SK-N-SH (cell line): ENCODE measurements around the gene C6orf136. TPM values are rescaled to one million over a fixed set of nuclear protein-coding genes. Genes with fewer than 3 reads are reported as not detected.

Experiments
- CTCF ChIA-PET: fragments of 300-600, 350-600 bp; formaldehyde crosslinking; extraction: SDS; loops from one replicate; lab custom pipeline; 2021; lab: Yijun Ruan, JAX
- POLR2A ChIA-PET: fragments of 350-600 bp; sonication (Branson Sonifier 250); formaldehyde crosslinking; extraction: SDS; loops from one replicate; lab custom pipeline; 2020; ENCODE audit warnings: antibody characterized with exemption, inconsistent platforms; lab: Yijun Ruan, JAX
- DNase-seq: peaks from one replicate; pipeline ENCODE4 v3.0.0; 2012
- H2AFZ ChIP-seq: fragments of 200-600 bp; sonication (generic); 2 replicates; pipeline ENCODE4 v1.8.1; 2016; ENCODE audit warnings: antibody characterized with exemption, mild to moderate bottlenecking, low read depth
- H3F3A ChIP-seq: fragments of 200-600 bp; sonication (generic); replicated peaks from 2 replicates; pipeline ENCODE3; 2016; ENCODE audit warnings: antibody characterized with exemption, mild to moderate bottlenecking; ENCODE audit not compliant: insufficient read depth
- H3K27ac ChIP-seq, 2 experiments: fragments of 200-500 bp in 1 of 2; fragments of 200-600 bp in 1 of 2; sonication (Bioruptor generic) in 1 of 2; sonication (generic), shearing (Covaris generic) in 1 of 2; 2 replicates each; pipeline versions ENCODE4 v1.5.1 to v1.6.1; 2014 to 2016; ENCODE audit warnings: low read depth in 2 of 2, inconsistent platforms in 1 of 2, low read length in 1 of 2, mild to moderate bottlenecking in 1 of 2, mixed read lengths in 1 of 2
- H3K27me3 ChIP-seq: fragments of 200-600 bp; sonication (generic), shearing (Covaris generic); 2 replicates; pipeline ENCODE4 v1.6.1; 2016; ENCODE audit warnings: mixed run types; ENCODE audit not compliant: insufficient read depth
- H3K36me3 ChIP-seq, 2 experiments: fragments of 200-500 bp in 1 of 2; fragments of 200-600 bp in 1 of 2; sonication (Bioruptor generic) in 1 of 2; sonication (generic) in 1 of 2; replicated peaks in 1 of 2; 2 replicates each; pipeline versions ENCODE3 to v1.5.1; 2014 to 2016; ENCODE audit warnings: low read length in 1 of 2, mild to moderate bottlenecking in 1 of 2; ENCODE audit not compliant: insufficient read depth in 2 of 2, control insufficient read depth in 1 of 2
- H3K4me1 ChIP-seq, 2 experiments: fragments of 200-500 bp in 1 of 2; fragments of 200-600 bp in 1 of 2; sonication (Bioruptor generic) in 1 of 2; sonication (generic), shearing (Covaris generic) in 1 of 2; 2 replicates each; pipeline versions ENCODE4 v1.5.1 to v1.6.1; 2014 to 2016; ENCODE audit warnings: low read depth in 1 of 2, low read length in 1 of 2, mixed run types in 1 of 2; ENCODE audit not compliant: insufficient read depth in 2 of 2, control insufficient read depth in 1 of 2
- H3K4me2 ChIP-seq: fragments of 200-600 bp; sonication (generic), shearing (Covaris generic); 2 replicates; pipeline ENCODE4 v1.6.1; 2017; ENCODE audit warnings: mixed run types
- H3K4me3 ChIP-seq, 2 experiments: fragments of 200-500 bp in 1 of 2; fragments of 200-600 bp in 1 of 2; sonication (Bioruptor generic) in 1 of 2; sonication (generic), shearing (Covaris generic) in 1 of 2; 2 replicates each; pipeline versions ENCODE4 v1.5.1 to v1.8.1; 2014 to 2016; ENCODE audit warnings: low read depth in 2 of 2, inconsistent platforms in 1 of 2, low read length in 1 of 2, mild to moderate bottlenecking in 1 of 2, mixed read lengths in 1 of 2, moderate library complexity in 1 of 2
- H3K79me2 ChIP-seq: fragments of 200-600 bp; sonication (generic); 2 replicates; pipeline ENCODE4 v1.8.1; 2017; ENCODE audit warnings: mild to moderate bottlenecking; ENCODE audit not compliant: insufficient read depth
- H3K9ac ChIP-seq: fragments of 200-600 bp; sonication (generic); 2 replicates; pipeline ENCODE4 v1.6.1; 2017; ENCODE audit warnings: mixed run types
- H3K9me2 ChIP-seq: fragments of 200-600 bp; sonication (generic); 2 replicates; pipeline ENCODE4 v1.6.1; 2017; ENCODE audit warnings: mixed run types
- H3K9me3 ChIP-seq: fragments of 200-600 bp; sonication (generic); 2 replicates; pipeline ENCODE4 v1.6.1; 2017; ENCODE audit warnings: mixed run types, mild to moderate bottlenecking, moderate library complexity
- H4K20me1 ChIP-seq: fragments of 200-600 bp; sonication (generic); 2 replicates; pipeline ENCODE4 v1.6.1; 2017; ENCODE audit warnings: mild to moderate bottlenecking, mixed run types; ENCODE audit not compliant: insufficient read depth
- CHD2 ChIP-seq: fragments of 150-350 bp; IDR thresholded peaks from 2 replicates; pipeline ENCODE4 v1.6.1; 2018; ENCODE audit warnings: low read length; ENCODE audit not compliant: partially characterized antibody
- ELF1 ChIP-seq: IDR thresholded peaks from 2 replicates; pipeline ENCODE4 v1.4.0; 2012
- EP300 ChIP-seq, 2 experiments: IDR thresholded peaks; 2 replicates each; pipeline versions ENCODE4 v1.4.0 to v1.6.1; 2012; ENCODE audit warnings: borderline replicate concordance in 1 of 2, low read depth in 1 of 2, low read length in 1 of 2
- EZH2phosphoT487 ChIP-seq: fragments of 200-600 bp; sonication (generic); IDR thresholded peaks from 2 replicates; pipeline ENCODE4 v1.6.1; 2017; ENCODE audit warnings: low read depth, mixed run types, mild to moderate bottlenecking, antibody characterized with exemption, moderate library complexity, borderline replicate concordance
- FOXM1 ChIP-seq: IDR thresholded peaks from 2 replicates; pipeline ENCODE4 v1.4.0; 2012; ENCODE audit warnings: low read depth, mild to moderate bottlenecking
- GABPA ChIP-seq: IDR thresholded peaks from 2 replicates; pipeline ENCODE4 v1.4.0; 2012; ENCODE audit warnings: low read depth, mild to moderate bottlenecking
- GATA2 ChIP-seq: sonication (generic); formaldehyde crosslinking; IDR thresholded peaks from 2 replicates; pipeline ENCODE4 v1.5.0; 2020; ENCODE audit warnings: mild to moderate bottlenecking, missing genetic modification reagents
- JUND ChIP-seq: IDR thresholded peaks from 2 replicates; pipeline ENCODE4 v1.4.0; 2012
- MXI1 ChIP-seq: IDR thresholded peaks from 2 replicates; pipeline ENCODE4 v1.6.1; 2012; ENCODE audit warnings: mild to moderate bottlenecking, low read depth, low read length, improper control_type of control experiment
- NFIC ChIP-seq: IDR thresholded peaks from 2 replicates; pipeline ENCODE4 v1.4.0; 2012; ENCODE audit warnings: borderline replicate concordance
- NRF1 ChIP-seq: IDR thresholded peaks from 2 replicates; pipeline ENCODE4 v1.6.1; 2012; ENCODE audit warnings: low read depth, mild to moderate bottlenecking, low read length
- POLR2AphosphoS5 ChIP-seq: IDR thresholded peaks from 2 replicates; pipeline ENCODE4 v1.6.1; 2012; ENCODE audit warnings: low read depth, low read length
- RCOR1 ChIP-seq: fragments of 150-350 bp; IDR thresholded peaks from 2 replicates; pipeline ENCODE4 v1.6.1; 2017; ENCODE audit warnings: antibody characterized with exemption, low read length
- REST ChIP-seq: IDR thresholded peaks from 2 replicates; pipeline ENCODE4 v1.6.1; 2012; ENCODE audit warnings: mild to moderate bottlenecking, low read depth, low read length, moderate library complexity
- RFX5 ChIP-seq: IDR thresholded peaks from 2 replicates; pipeline ENCODE4 v1.6.1; 2012; ENCODE audit warnings: mild to moderate bottlenecking, improper control_type of control experiment, low read length
- SIN3A ChIP-seq: IDR thresholded peaks from 2 replicates; pipeline ENCODE4 v1.6.1; 2012; ENCODE audit warnings: low read depth, mild to moderate bottlenecking, low read length, moderate library complexity, borderline replicate concordance
- TCF12 ChIP-seq: IDR thresholded peaks from 2 replicates; pipeline ENCODE4 v1.4.0; 2012
- USF2 ChIP-seq: fragments of 150-350 bp; IDR thresholded peaks from 2 replicates; pipeline ENCODE4 v1.6.1; 2017; ENCODE audit warnings: antibody characterized with exemption, low read length, low read depth, borderline replicate concordance
- ZBTB33 ChIP-seq: IDR thresholded peaks from 2 replicates; pipeline ENCODE4 v1.4.0; 2012; ENCODE audit warnings: low read depth, borderline replicate concordance
- WGBS: methylation state at CpG from one replicate; pipeline ENCODE4 v1.1.6; 2017; ENCODE audit warnings: low lambda C conversion rate; 5-methylcytosine and 5-hydroxymethylcytosine counted together
- polyA plus RNA-seq, 3 experiments: library from polyadenylated mRNA; depleted of rRNA; stranded (reverse); fragments of >200 nt; gene quantifications; 2 replicates each; pipeline ENCODE4 v1.2.3, GENCODE V29; 2012

The C6orf136 gene
- polyA plus RNA-seq, 1 of the 3 experiments (the other 2 are of a cell fraction), result 14.3 TPM

GRCh38 chr6:30618270-30618797 lies 28.6 kb upstream of the C6orf136 start:
- no peak for DNase-seq
- Histone ChIP-seq H3K9ac (peak overlapping the region; percentile 71), H3K36me3 (peaks cover 37 to 53% of the 10 kb centered on the region in 2 experiments), H3K9me2 (no peaks in the 10 kb centered on the region), H3K79me2 (peaks cover 68% of the 10 kb centered on the region), H3K27me3 (no peaks in the 10 kb centered on the region), H2AFZ (peak overlapping the region; percentile 50), H4K20me1 (peaks cover 6% of the 10 kb centered on the region), H3K9me3 (no peaks in the 10 kb centered on the region), H3K27ac (peak overlapping the region; percentile 96 to 98; a peak in 3 of 4 replicates), H3F3A (peaks cover 41% of the 10 kb centered on the region), H3K4me3 (peak overlapping the region; percentile 75 to 77), H3K4me1 (peaks cover 16 to 21% of the 10 kb centered on the region in 2 experiments), H3K4me2 (peak overlapping the region; percentile 87)
- TF ChIP-seq RFX5 (no peak), NRF1 (no peak), GATA2 (CRISPR knock-in tag) (no peak), MXI1 (no peak), TCF12 (no peak), POLR2AphosphoS5 (no peak), SIN3A (no peak), USF2 (no peak), EP300 (IDR thresholded peaks at IDR 0.05; ENCODE audit: borderline replicate concordance in 1 of 2, low read depth in 1 of 2, low read length in 1 of 2) (no peak), ELF1 (no peak), FOXM1 (no peak), RCOR1 (no peak), CHD2 (no peak), ZBTB33 (no peak), REST (no peak), EZH2phosphoT487 (no peak), GABPA (no peak), JUND (no peak), NFIC (no peak)
- ChIA-PET POLR2A (interaction anchor here (1.0 to 2.1 kb wide), 4 partner anchors 8 to 1085 kb away, joined by 3 to 14 read pairs (median 6); partner anchors contain the start of genes ABCF1 and ATAT1), CTCF (interaction anchor here (1.0 to 2.6 kb wide), 4 partner anchors 54 to 104 kb away, joined by 3 to 8 read pairs (median 6); partner anchors contain the start of gene DHX16)
- 12% methylated on average over 8 of the region's 8 CpGs for WGBS
